ENCODE measurements around the gene MOB3B.

MOB3B gene

DNA sequence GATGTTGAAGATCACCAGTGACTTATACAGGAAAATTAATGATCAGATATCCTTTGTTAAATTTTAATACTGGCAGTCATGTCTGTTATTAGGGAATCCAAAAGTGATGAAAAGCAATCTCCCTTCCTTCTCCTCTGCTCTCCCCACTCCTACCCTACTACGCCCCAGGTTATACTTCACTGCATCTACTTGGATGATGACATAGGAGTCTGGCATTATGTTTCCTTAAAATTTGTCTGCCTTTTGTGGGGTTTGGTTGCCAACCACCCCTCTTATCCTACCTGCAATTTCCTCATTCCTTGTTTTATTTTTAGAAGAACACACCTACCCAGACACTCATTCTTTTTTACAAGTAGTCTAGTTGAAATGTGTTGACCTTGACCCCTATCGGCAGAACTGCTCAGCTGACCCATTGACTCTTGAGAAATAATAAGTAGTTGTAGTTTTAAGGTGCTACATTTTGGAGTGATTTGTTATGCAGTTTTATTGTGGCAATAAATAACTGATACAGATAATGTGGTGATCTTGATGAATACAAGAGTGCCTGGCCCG lies 5.1 kb upstream of the MOB3B start:
- no peak overlapping the region for H3K4me3 ChIP-seq (ENCODE audit: low read depth, low read length)
- CTCF ChIA-PET: interaction anchor here (2.0 to 6.5 kb wide), 4 partner anchors 13 to 202 kb away, joined by 5 to 89 read pairs (median 34); no protein-coding TSS in a partner anchor
- POLR2A ChIA-PET: no interaction called here
- no peak for DNase-seq (ENCODE audit: low read depth, low spot score)
- TF ChIP-seq, protein P1, sequence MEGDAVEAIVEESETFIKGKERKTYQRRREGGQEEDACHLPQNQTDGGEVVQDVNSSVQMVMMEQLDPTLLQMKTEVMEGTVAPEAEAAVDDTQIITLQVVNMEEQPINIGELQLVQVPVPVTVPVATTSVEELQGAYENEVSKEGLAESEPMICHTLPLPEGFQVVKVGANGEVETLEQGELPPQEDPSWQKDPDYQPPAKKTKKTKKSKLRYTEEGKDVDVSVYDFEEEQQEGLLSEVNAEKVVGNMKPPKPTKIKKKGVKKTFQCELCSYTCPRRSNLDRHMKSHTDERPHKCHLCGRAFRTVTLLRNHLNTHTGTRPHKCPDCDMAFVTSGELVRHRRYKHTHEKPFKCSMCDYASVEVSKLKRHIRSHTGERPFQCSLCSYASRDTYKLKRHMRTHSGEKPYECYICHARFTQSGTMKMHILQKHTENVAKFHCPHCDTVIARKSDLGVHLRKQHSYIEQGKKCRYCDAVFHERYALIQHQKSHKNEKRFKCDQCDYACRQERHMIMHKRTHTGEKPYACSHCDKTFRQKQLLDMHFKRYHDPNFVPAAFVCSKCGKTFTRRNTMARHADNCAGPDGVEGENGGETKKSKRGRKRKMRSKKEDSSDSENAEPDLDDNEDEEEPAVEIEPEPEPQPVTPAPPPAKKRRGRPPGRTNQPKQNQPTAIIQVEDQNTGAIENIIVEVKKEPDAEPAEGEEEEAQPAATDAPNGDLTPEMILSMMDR (IDR thresholded peaks at IDR 0.05; ENCODE audit: insufficient read depth, low read length, missing control alignments): no peak

DNA sequence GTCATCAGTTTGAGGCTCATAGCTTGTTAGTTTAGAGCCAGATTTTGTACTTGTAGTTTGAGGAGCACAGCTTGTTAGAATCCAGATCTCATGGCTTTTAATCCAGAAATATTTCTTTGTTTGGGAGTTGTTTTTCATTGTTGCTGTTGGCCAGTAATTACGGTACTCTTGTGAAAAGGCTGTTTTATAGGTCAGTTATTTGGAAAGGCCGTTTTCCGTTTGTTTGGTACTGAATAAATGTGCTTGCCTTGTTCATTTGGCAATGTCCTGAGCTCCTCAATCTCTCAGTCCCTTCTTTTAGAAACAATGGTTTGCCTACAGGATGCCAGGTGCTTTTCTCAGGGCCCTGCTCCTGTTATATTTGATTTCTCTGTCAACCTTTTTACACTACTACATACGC lies 4.5 kb upstream of the MOB3B start:
- ChIA-PET POLR2A (interaction anchor here (1.0 kb wide), 1 partner anchor 9 kb away, joined by 3 read pairs; no protein-coding TSS in a partner anchor), CTCF (interaction anchor here (5.8 to 6.5 kb wide), 2 partner anchors 13 to 201 kb away, joined by 55 to 89 read pairs; no protein-coding TSS in a partner anchor)
- no peak overlapping the region for H3K4me3 ChIP-seq (ENCODE audit: low read depth, low read length)
- TF ChIP-seq, protein P1 (IDR thresholded peaks at IDR 0.05; ENCODE audit: insufficient read depth, low read length, missing control alignments): no peak
- DNase-seq (ENCODE audit: low read depth, low spot score): no peak

- no peak overlapping the region for H3K4me3 ChIP-seq (ENCODE audit: low read depth, low read length)
- ChIA-PET POLR2A (interaction anchor here (1.0 kb wide), 1 partner anchor 8 kb away, joined by 3 read pairs; no protein-coding TSS in a partner anchor), CTCF (interaction anchor here (0.9 to 6.5 kb wide), 4 partner anchors 8 to 201 kb away, joined by 3 to 89 read pairs (median 32); no protein-coding TSS in a partner anchor)
- no peak for DNase-seq (ENCODE audit: low read depth, low spot score)
- TF ChIP-seq, protein P1 (IDR thresholded peaks at IDR 0.05; ENCODE audit: insufficient read depth, low read length, missing control alignments): no peak
These were observed 3.7 kb upstream of the MOB3B start for GRCh38 chr9:27533311-27533710.

DNA sequence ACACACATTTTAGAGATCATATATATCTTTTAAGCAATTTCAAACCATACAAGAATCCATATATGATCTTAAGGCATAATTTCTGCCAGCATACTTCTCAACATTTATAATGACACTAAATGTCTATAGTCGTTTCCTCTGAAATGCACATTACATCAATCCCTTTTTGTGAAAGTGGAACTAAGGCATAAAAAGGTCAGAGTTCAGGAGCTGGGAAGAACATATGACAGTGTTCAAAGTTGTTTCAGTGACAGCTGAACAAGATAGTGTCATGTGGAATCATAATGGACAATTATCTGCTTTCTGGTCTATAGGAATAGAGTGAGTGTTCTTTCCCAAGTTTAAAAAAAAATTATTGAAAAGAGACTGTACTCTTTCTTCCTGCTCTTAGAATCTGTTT lies 2.4 kb upstream of the MOB3B start:
- ChIA-PET CTCF (interaction anchor here (0.6 to 6.5 kb wide), 4 partner anchors 10 to 286 kb away, joined by 4 to 89 read pairs (median 32); no protein-coding TSS in a partner anchor), POLR2A (no interaction called here)
- H3K4me3 ChIP-seq (ENCODE audit: low read depth, low read length): no peak overlapping the region
- DNase-seq (ENCODE audit: low read depth, low spot score): no peak
- TF ChIP-seq, protein P1 (IDR thresholded peaks at IDR 0.05; ENCODE audit: insufficient read depth, low read length, missing control alignments): no peak

- ChIA-PET POLR2A (no interaction called here), CTCF (interaction anchor here (1.7 to 6.5 kb wide), 7 partner anchors 11 to 198 kb away, joined by 4 to 89 read pairs (median 14); no protein-coding TSS in a partner anchor)
- TF ChIP-seq, protein P1 (IDR thresholded peaks at IDR 0.05; ENCODE audit: insufficient read depth, low read length, missing control alignments): no peak
- DNase-seq (ENCODE audit: low read depth, low spot score): no peak
- no peak overlapping the region for H3K4me3 ChIP-seq (ENCODE audit: low read depth, low read length)
These were observed 1.5 kb upstream of the MOB3B start for GRCh38 chr9:27530915-27531755.

GRCh38 chr9:27528886-27529315 lies 713 bp downstream of the MOB3B start:
- no peak for DNase-seq (ENCODE audit: low read depth, low spot score)
- TF ChIP-seq, protein P1 (IDR thresholded peaks at IDR 0.05; ENCODE audit: insufficient read depth, low read length, missing control alignments): no peak
- POLR2A ChIA-PET: no interaction called here
- peak overlapping the region; percentile 56 for H3K4me3 ChIP-seq (ENCODE audit: low read depth, low read length)
- CTCF ChIA-PET: interaction anchor here (0.8 to 6.5 kb wide), 10 partner anchors 9 to 196 kb away, joined by 3 to 89 read pairs (median 8); no protein-coding TSS in a partner anchor

Measured in AG04449 (cell line).